Endodermal cell (in vitro differentiated cells): ENCODE results near the gene ZNF710. TPM values are rescaled to one million over a fixed set of nuclear protein-coding genes. Genes with fewer than 3 reads are reported as not detected.

Experiments used
- DNase-seq: peaks from one replicate; pipeline ENCODE4 v3.0.0-alpha.2; 2017
- H3K27ac ChIP-seq: 2 replicates; pipeline ENCODE4 v1.5.1; 2013; ENCODE audit warnings: mild to moderate bottlenecking, low read depth, low read length, moderate library complexity
- H3K27me3 ChIP-seq: 2 replicates; pipeline ENCODE4 v1.6.1; 2013; ENCODE audit warnings: mild to moderate bottlenecking, low read length, moderate library complexity; ENCODE audit not compliant: insufficient read depth, control insufficient read depth, poor library complexity, severe bottlenecking
- H3K36me3 ChIP-seq: 2 replicates; pipeline ENCODE4 v1.7.0; 2013; ENCODE audit warnings: mild to moderate bottlenecking, low read length, moderate library complexity; ENCODE audit not compliant: control insufficient read depth, insufficient read depth
- H3K4me1 ChIP-seq: one replicate; pipeline ENCODE4 v1.7.0; 2013; ENCODE audit warnings: low read length; ENCODE audit not compliant: control insufficient read depth, insufficient read depth
- H3K4me3 ChIP-seq: 2 replicates; pipeline ENCODE4 v1.5.1; 2013; ENCODE audit warnings: mild to moderate bottlenecking, low read length, moderate library complexity
- H3K9ac ChIP-seq: 2 replicates; pipeline ENCODE4 v1.6.1; 2013; ENCODE audit warnings: mild to moderate bottlenecking, low read length, moderate library complexity; ENCODE audit not compliant: poor library complexity, severe bottlenecking; ENCODE audit errors: extremely low read depth
- H3K9me3 ChIP-seq: 2 replicates; pipeline ENCODE4 v1.6.1; 2013; ENCODE audit warnings: mild to moderate bottlenecking, low read length, moderate library complexity; ENCODE audit not compliant: control insufficient read depth
- H3K27ac Mint-ChIP-seq: 2 replicates; pipeline ENCODE4 v1.8.0; 2020; ENCODE audit warnings: mixed read lengths
- H3K27me3 Mint-ChIP-seq: 2 replicates; pipeline ENCODE4 v1.8.0; 2021; ENCODE audit warnings: mild to moderate bottlenecking, mixed read lengths; ENCODE audit not compliant: insufficient read depth
- H3K36me3 Mint-ChIP-seq: 2 replicates; pipeline ENCODE4 v1.8.0; 2020; ENCODE audit warnings: low read depth, mixed read lengths
- H3K4me1 Mint-ChIP-seq: 2 replicates; pipeline ENCODE4 v1.8.0; 2020; ENCODE audit warnings: mixed read lengths
- H3K4me3 Mint-ChIP-seq: 2 replicates; pipeline ENCODE4 v1.8.0; 2020; ENCODE audit warnings: mild to moderate bottlenecking, moderate library complexity, mixed read lengths
- H3K9me3 Mint-ChIP-seq: 2 replicates; pipeline ENCODE4 v1.8.0; 2020; ENCODE audit warnings: mild to moderate bottlenecking, mixed read lengths
- CTCF ChIP-seq: fragments of 200-600 bp; sonication (generic); conservative IDR thresholded peaks from 2 replicates; pipeline ENCODE4 v1.5.0; 2021; ENCODE audit warnings: antibody characterized with exemption, mild to moderate bottlenecking
- WGBS, 2 experiments: methylation state at CpG; one replicate each; pipeline versions ENCODE4 v1.1.5 to v1.1.7; 2013; ENCODE audit warnings: missing lambda C conversion rate in 2 of 2, mixed read lengths in 1 of 2; ENCODE audit not compliant: insufficient coverage in 1 of 2, insufficient read length in 1 of 2; 5-methylcytosine and 5-hydroxymethylcytosine counted together
- total RNA-seq, 2 donors: library from RNA; stranded (reverse); fragmentation: NEBNext Ultra II Directional in 1 of 2; extraction: Animal tissue kit (Norgen Biotek cat#: 25700) in 1 of 2; gene quantifications; 2 replicates in 1 of 2; 3 replicates in 1 of 2; pipeline ENCODE4 v1.2.1, GENCODE V29; 2021

The ZNF710 gene
- total RNA-seq, 2 donors from 2014 or later = 31.8 to 39.1 TPM

GRCh38 chr15:90071220-90071807 is 70.2 kb downstream of the ZNF710 start:
- H3K36me3 Mint-ChIP-seq = peaks cover 41% of the 10 kb centered on the region
- H3K27me3 Mint-ChIP-seq = no peaks in the 10 kb centered on the region
- no peak overlapping the region for H3K27ac ChIP-seq
- H3K4me1 ChIP-seq = no peaks in the 10 kb centered on the region
- peaks cover 9% of the 10 kb centered on the region for H3K4me1 Mint-ChIP-seq
- no peaks in the 10 kb centered on the region for H3K9me3 Mint-ChIP-seq
- H3K9me3 ChIP-seq = no peaks in the 10 kb centered on the region
- H3K4me3 Mint-ChIP-seq = no peak overlapping the region
- peak; percentile 72 for DNase-seq
- no peaks in the 10 kb centered on the region for H3K27me3 ChIP-seq
- no peak overlapping the region for H3K27ac Mint-ChIP-seq
- peaks cover 48% of the 10 kb centered on the region for H3K36me3 ChIP-seq
- WGBS, 2 experiments = 81 to 90% methylated on average over 5 of the region's 5 CpGs
- peak; percentile 81 for TF ChIP-seq CTCF
- H3K4me3 ChIP-seq = no peak overlapping the region
- no peak overlapping the region for H3K9ac ChIP-seq

- no peak for DNase-seq
- Histone ChIP-seq H3K9me3 (no peaks in the 10 kb centered on the region), H3K4me3 (no peak overlapping the region), H3K27me3 (no peaks in the 10 kb centered on the region), H3K4me1 (no peaks in the 10 kb centered on the region), H3K9ac (no peak overlapping the region), H3K27ac (no peak overlapping the region), H3K36me3 (peaks cover 53% of the 10 kb centered on the region)
- H3K27ac Mint-ChIP-seq = no peak overlapping the region
- no peaks in the 10 kb centered on the region for H3K9me3 Mint-ChIP-seq
- TF ChIP-seq CTCF = no peak
- no peaks in the 10 kb centered on the region for H3K27me3 Mint-ChIP-seq
- no peak overlapping the region for H3K4me3 Mint-ChIP-seq
- peaks cover 47% of the 10 kb centered on the region for H3K36me3 Mint-ChIP-seq
- 95 to 100% methylated on average over 7 to 17 of the region's 17 CpGs for WGBS, 2 experiments
- peaks cover 9% of the 10 kb centered on the region for H3K4me1 Mint-ChIP-seq
These were observed 72.0 kb downstream of the ZNF710 start for GRCh38 chr15:90072978-90073640.

- peaks cover 9% of the 10 kb centered on the region for H3K4me1 Mint-ChIP-seq
- H3K9me3 ChIP-seq = no peaks in the 10 kb centered on the region
- no peak overlapping the region for H3K9ac ChIP-seq
- H3K27me3 ChIP-seq = no peaks in the 10 kb centered on the region
- peaks cover 55% of the 10 kb centered on the region for H3K36me3 ChIP-seq
- H3K4me1 ChIP-seq = no peaks in the 10 kb centered on the region
- TF ChIP-seq CTCF = no peak
- no peak overlapping the region for H3K27ac ChIP-seq
- H3K4me3 ChIP-seq = no peak overlapping the region
- H3K27ac Mint-ChIP-seq = no peak overlapping the region
- H3K27me3 Mint-ChIP-seq = no peaks in the 10 kb centered on the region
- no peak for DNase-seq
- no peak overlapping the region for H3K4me3 Mint-ChIP-seq
- H3K9me3 Mint-ChIP-seq = no peaks in the 10 kb centered on the region
- H3K36me3 Mint-ChIP-seq = peaks cover 49% of the 10 kb centered on the region
- 97 to 99% methylated on average over 11 to 12 of the region's 12 CpGs for WGBS, 2 experiments
These were observed 72.9 kb downstream of the ZNF710 start for GRCh38 chr15:90074023-90074422.
